GM12891 (cell line): ENCODE results near the gene HOXB9.

Source experiments
- DNase-seq: peaks from one replicate; pipeline ENCODE4 v3.0.0; 2011; ENCODE audit warnings: low spot score; ENCODE audit not compliant: insufficient read length
- FAIRE-seq: peaks from 2 replicates; lab custom pipeline; 2011; peaks lifted over from hg19 to GRCh38; lab: Jason Lieb, UNC
- PAX5 ChIP-seq: IDR thresholded peaks from 2 replicates; pipeline ENCODE4 v1.6.1; 2011; ENCODE audit warnings: low read length, moderate library complexity, mild to moderate bottlenecking; ENCODE audit not compliant: insufficient read depth, severe bottlenecking
- POLR2A ChIP-seq: IDR thresholded peaks from 2 replicates; pipeline ENCODE4 v1.6.1; 2011; ENCODE audit warnings: low read depth, low read length, control low read depth
- POLR2AphosphoS5 ChIP-seq: IDR thresholded peaks from 2 replicates; pipeline ENCODE4 v1.6.1; 2011; ENCODE audit warnings: low read depth, low read length, control low read depth
- POU2F2 ChIP-seq: IDR thresholded peaks from 2 replicates; pipeline ENCODE4 v1.6.1; 2011; ENCODE audit warnings: low read depth, mild to moderate bottlenecking, control low read depth, low read length, moderate library complexity
- SPI1 ChIP-seq: IDR thresholded peaks from 2 replicates; pipeline ENCODE4 v1.6.1; 2011; ENCODE audit warnings: low read depth, low read length, control low read depth
- TAF1 ChIP-seq: IDR thresholded peaks from 2 replicates; pipeline ENCODE4 v1.6.1; 2011; ENCODE audit warnings: low read depth, low read length, control low read depth

The HOXB9 gene

DNA sequence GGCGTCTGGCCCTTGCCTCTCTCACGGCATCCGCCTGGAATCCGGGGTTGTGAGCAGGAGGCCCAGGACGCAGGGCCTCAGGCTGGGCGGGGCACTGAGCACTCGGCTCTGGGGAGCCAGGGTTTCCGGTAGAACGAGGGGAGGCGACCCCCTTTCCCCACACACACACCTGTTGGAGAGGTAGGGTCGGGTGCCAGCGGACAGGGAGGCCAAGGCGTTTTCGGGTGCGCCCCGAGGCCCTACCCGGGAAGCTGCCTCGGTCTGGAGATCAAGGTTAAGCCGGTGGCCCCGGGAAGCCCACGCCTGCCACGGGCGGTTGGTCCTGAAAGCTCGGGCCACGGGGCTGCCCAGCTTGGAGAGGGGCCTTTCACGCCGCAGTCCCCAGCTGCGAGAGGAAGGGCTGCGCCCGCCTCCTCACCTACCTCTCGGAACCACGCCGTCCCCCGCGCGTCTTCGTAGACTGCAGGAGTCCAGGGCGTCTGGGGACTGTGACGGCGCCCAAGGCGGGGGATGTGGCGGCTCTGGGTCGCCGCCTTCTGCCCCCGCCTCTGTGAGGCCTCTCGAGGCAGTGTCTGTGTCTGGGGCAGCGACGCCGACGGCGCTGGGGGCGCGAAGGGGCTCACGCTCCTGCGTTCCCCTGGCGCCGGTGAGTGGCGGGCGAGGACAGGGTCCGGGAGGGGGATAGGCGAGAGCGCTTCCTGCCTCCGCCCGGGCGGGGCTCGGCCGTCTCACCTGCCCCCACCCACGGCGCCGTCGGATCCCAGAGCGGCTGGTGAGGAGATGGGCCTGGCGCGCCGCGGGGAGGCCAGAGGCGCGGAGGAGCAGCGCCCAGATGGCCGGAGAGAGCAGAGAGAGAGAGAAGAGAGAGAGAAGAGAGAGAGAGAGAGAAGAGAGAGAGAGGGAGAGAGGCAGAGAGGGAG is 20.3 kb upstream of the HOXB9 start:
- DNase-seq (no peak), FAIRE-seq (no peak)
- TF ChIP-seq TAF1 (no peak), PAX5 (no peak), SPI1 (no peak), POU2F2 (no peak), POLR2AphosphoS5 (no peak), POLR2A (no peak)

DNA sequence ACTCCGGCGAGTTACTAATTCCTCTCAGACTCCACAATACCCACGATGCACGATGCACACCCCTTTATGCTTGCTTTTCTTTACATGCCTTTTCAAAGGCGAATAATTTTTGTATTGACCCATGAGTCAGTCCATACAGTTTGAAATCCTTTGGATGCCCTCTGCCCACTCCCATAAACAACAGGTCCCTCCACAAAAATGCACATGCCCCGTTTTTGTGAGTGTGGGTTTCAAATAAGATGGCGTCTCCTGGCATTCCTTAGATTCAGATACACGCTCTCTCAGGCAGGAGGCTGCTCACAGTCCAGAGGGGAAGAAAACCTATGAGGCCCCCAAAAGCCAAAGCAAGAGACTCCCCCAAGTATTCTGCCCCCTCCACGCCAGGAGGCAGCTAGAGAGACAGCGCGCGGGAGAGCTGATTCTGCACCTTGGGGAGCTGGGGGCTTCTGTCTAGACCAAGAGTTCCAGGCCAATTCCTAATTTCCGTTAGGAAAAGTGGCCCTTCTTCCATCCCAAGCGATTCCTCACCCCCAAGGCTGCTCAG is 19.6 kb upstream of the HOXB9 start:
- TF ChIP-seq TAF1 = no peak
- no peak for TF ChIP-seq PAX5
- TF ChIP-seq POLR2A = no peak
- no peak for TF ChIP-seq SPI1
- FAIRE-seq = no peak
- DNase-seq = no peak

DNA sequence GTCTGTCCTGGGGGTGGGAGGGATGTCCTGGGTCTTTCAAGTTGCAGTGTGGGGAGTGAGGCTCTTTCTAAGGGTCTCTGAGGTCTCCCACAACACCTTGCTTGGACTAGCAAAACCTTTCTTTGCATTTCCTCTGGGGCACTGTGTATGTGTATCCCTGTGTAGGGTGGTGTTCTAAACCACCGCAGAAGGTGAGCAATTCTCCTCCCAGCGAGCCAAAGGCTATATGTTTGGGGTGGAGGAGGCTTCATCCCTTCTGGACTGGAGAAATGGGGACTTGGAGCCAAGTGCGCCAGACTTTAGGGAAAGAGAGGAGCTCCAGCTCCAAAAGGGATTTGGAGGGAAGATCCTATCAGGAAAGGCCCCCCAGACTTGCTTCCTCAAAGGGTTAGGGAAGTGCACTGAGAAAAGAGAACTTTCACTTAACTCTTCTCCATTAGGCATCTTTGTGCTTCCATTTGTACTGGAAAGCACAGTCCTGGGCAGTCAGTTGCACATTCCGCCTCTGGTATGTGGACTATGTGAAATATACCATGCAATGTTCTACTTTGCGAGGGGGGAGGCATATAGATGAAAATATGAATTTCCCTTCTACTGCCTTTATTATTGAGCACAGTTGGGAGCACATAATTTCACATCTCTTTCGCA is 18.9 kb upstream of the HOXB9 start:
- no peak for DNase-seq
- FAIRE-seq = no peak
- TF ChIP-seq POLR2AphosphoS5 = no peak
- TF ChIP-seq POU2F2 = no peak
- TF ChIP-seq POLR2A = no peak
- TF ChIP-seq PAX5 = no peak
- TF ChIP-seq TAF1 = no peak
- no peak for TF ChIP-seq SPI1

- DNase-seq (no peak), FAIRE-seq (no peak)
- no peak for TF ChIP-seq SPI1
- TF ChIP-seq POU2F2 = no peak
- no peak for TF ChIP-seq POLR2A
- TF ChIP-seq POLR2AphosphoS5 = no peak
- no peak for TF ChIP-seq PAX5
- no peak for TF ChIP-seq TAF1
Measured at GRCh38 chr17:48644159-48644558, 18.0 kb upstream of the HOXB9 start.

GRCh38 chr17:48643697-48644012 is 17.5 kb upstream of the HOXB9 start:
- FAIRE-seq = no peak
- TF ChIP-seq POLR2AphosphoS5 (no peak), POU2F2 (no peak), TAF1 (no peak), POLR2A (no peak), SPI1 (no peak), PAX5 (no peak)

GRCh38 chr17:48642843-48643696 is 16.9 kb upstream of the HOXB9 start:
- FAIRE-seq (no peak), DNase-seq (no peak)
- TF ChIP-seq TAF1 (no peak), POLR2AphosphoS5 (no peak), POU2F2 (no peak), POLR2A (no peak), PAX5 (no peak), SPI1 (no peak)

More at GRCh38 chr17:48643697-48644012, 17.5 kb upstream of the HOXB9 start:
- no peak for DNase-seq

GRCh38 chr17:48642059-48642842 is 16.1 kb upstream of the HOXB9 start:
- no peak for DNase-seq
- no peak for FAIRE-seq
- TF ChIP-seq PAX5 = no peak
- TF ChIP-seq POLR2A = no peak
- TF ChIP-seq SPI1 = no peak
- no peak for TF ChIP-seq POU2F2
- TF ChIP-seq POLR2AphosphoS5 = no peak
- no peak for TF ChIP-seq TAF1

GRCh38 chr17:48641541-48642058 is 15.4 kb upstream of the HOXB9 start:
- FAIRE-seq = no peak
- no peak for DNase-seq
- TF ChIP-seq TAF1 (no peak), PAX5 (no peak), SPI1 (no peak), POLR2A (no peak), POLR2AphosphoS5 (no peak), POU2F2 (no peak)
